SU-DHL-6 (cell line): ENCODE measurements around the gene F13B.

Experiments
- EZH2phosphoT487 ChIP-seq: fragments of 200-600 bp; sonication (generic), shearing (Covaris generic); conservative IDR thresholded peaks from 2 replicates; pipeline ENCODE4 v1.6.1; 2018; ENCODE audit warnings: mild to moderate bottlenecking, antibody characterized with exemption, low read length, moderate library complexity, mixed read lengths
- TF ChIP-seq, protein P1 (sequence below): fragments of 200-600 bp; sonication (generic); IDR thresholded peaks from one replicate; pipeline ENCODE4 v1.5.1; 2017; ENCODE audit warnings: antibody characterized with exemption, mild to moderate bottlenecking, low read length, moderate library complexity; ENCODE audit not compliant: insufficient read depth, poor library complexity, severe bottlenecking

DNA sequence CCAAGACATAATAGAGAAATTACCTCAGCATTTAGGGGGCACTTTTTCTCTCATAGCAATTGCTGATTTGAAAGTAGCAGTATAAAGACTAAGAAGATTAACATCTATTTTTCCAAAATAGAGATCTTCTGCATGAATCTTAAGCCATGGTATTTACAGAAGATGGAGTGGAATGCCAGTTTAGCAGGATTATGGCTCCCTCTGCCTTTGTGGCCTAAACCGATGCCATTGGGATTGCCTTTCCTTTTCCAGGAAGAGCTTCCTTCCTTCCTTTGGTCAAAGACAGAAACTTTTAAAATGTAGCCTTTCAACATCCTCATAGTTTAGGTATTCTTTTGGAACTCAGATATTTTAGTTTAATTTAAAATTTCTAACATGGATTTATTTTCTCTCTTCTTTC lies 50.3 kb downstream of the F13B start:
- TF ChIP-seq, protein P1, sequence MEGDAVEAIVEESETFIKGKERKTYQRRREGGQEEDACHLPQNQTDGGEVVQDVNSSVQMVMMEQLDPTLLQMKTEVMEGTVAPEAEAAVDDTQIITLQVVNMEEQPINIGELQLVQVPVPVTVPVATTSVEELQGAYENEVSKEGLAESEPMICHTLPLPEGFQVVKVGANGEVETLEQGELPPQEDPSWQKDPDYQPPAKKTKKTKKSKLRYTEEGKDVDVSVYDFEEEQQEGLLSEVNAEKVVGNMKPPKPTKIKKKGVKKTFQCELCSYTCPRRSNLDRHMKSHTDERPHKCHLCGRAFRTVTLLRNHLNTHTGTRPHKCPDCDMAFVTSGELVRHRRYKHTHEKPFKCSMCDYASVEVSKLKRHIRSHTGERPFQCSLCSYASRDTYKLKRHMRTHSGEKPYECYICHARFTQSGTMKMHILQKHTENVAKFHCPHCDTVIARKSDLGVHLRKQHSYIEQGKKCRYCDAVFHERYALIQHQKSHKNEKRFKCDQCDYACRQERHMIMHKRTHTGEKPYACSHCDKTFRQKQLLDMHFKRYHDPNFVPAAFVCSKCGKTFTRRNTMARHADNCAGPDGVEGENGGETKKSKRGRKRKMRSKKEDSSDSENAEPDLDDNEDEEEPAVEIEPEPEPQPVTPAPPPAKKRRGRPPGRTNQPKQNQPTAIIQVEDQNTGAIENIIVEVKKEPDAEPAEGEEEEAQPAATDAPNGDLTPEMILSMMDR: no peak
- no peak for TF ChIP-seq EZH2phosphoT487
